K562 (cell line): ENCODE measurements around the gene TLR6.

Experiments
- EGR1 ChIP-seq: fragments of 450-650 bp; conservative IDR thresholded peaks from 2 replicates; pipeline ENCODE4 v1.6.1; 2017; ENCODE audit warnings: mild to moderate bottlenecking
- KAT2B ChIP-seq: IDR thresholded peaks from one replicate; pipeline ENCODE4 v1.6.1; 2012; ENCODE audit warnings: low read depth, mild to moderate bottlenecking, control low read depth, inconsistent platforms, low read length, moderate library complexity
- NFE2L1 ChIP-seq: fragments of 450-650 bp; IDR thresholded peaks from 2 replicates; pipeline ENCODE4 v1.6.1; 2016; ENCODE audit warnings: missing genetic modification characterization, low read depth, mild to moderate bottlenecking, missing compliant biosample characterization, moderate library complexity, borderline replicate concordance
- POLR2AphosphoS5 ChIP-seq: IDR thresholded peaks from 2 replicates; pipeline ENCODE4 v1.6.1; 2011; ENCODE audit warnings: mild to moderate bottlenecking, low read depth, low read length, moderate library complexity; ENCODE audit not compliant: control insufficient read depth, insufficient read depth
- TF ChIP-seq, protein P1 (sequence below), 3 experiments: IDR thresholded peaks in 2 of 3; conservative IDR thresholded peaks in 1 of 3; 2 replicates each; pipeline ENCODE4 v1.5.1; 2011 to 2012; ENCODE audit warnings: low read length in 3 of 3, mild to moderate bottlenecking in 3 of 3, control low read depth in 2 of 3, improper control_type of control experiment in 1 of 3, inconsistent platforms in 1 of 3, low read depth in 1 of 3, mixed read lengths in 1 of 3, moderate library complexity in 1 of 3; ENCODE audit not compliant: insufficient read depth in 2 of 3
- TF ChIP-seq, protein P2 (sequence below), 2 experiments: fragments of 450-650 bp; formaldehyde crosslinking in 1 of 2; IDR thresholded peaks; 2 replicates each; pipeline versions ENCODE4 v1.4.0 to v1.6.1; 2014 to 2020; ENCODE audit warnings: mild to moderate bottlenecking in 2 of 2, borderline replicate concordance in 1 of 2, low read depth in 1 of 2
- TF ChIP-seq, protein P3 (sequence below): fragments of 250-450 bp; sonication (Bioruptor Pico); IDR thresholded peaks from 2 replicates; pipeline ENCODE4 v1.9.0; 2021; ENCODE audit warnings: mild to moderate bottlenecking, inconsistent platforms
- TF ChIP-seq, protein P4 (sequence below): sonication (generic); formaldehyde crosslinking; IDR thresholded peaks from 2 replicates; pipeline ENCODE4 v1.9.0; 2022; ENCODE audit warnings: mild to moderate bottlenecking, missing genetic modification reagents

DNA sequence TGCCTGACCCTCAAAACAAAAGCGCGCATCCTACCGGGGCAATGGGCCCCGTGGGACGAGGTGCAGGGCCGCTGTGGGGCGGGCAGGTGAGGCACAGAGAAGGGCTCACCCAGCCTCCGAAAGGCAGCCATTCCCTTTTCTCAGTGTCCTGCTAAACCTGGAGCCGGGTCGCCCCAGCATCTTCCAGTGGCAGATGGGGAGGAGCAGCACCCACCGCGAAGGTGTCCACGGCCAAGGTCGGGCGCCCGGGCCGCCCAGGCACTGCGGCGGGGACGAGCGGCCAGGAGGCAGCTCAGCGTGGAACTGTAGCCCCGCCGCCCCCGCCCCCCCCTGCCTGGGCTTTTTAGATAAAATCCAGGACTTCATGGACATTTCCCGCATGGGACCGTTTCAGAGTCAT, 32.9 kb downstream of the TLR6 start:
- TF ChIP-seq, protein P1, sequence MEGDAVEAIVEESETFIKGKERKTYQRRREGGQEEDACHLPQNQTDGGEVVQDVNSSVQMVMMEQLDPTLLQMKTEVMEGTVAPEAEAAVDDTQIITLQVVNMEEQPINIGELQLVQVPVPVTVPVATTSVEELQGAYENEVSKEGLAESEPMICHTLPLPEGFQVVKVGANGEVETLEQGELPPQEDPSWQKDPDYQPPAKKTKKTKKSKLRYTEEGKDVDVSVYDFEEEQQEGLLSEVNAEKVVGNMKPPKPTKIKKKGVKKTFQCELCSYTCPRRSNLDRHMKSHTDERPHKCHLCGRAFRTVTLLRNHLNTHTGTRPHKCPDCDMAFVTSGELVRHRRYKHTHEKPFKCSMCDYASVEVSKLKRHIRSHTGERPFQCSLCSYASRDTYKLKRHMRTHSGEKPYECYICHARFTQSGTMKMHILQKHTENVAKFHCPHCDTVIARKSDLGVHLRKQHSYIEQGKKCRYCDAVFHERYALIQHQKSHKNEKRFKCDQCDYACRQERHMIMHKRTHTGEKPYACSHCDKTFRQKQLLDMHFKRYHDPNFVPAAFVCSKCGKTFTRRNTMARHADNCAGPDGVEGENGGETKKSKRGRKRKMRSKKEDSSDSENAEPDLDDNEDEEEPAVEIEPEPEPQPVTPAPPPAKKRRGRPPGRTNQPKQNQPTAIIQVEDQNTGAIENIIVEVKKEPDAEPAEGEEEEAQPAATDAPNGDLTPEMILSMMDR (IDR thresholded peaks at IDR 0.05 in 2 of 3, conservative IDR thresholded peaks at IDR 0.05 in 1 of 3; ENCODE audit: insufficient read depth in 2 of 3, low read depth in 1 of 3, low read length in 3 of 3), result no peak
- TF ChIP-seq NFE2L1, result no peak
- TF ChIP-seq, protein P2, sequence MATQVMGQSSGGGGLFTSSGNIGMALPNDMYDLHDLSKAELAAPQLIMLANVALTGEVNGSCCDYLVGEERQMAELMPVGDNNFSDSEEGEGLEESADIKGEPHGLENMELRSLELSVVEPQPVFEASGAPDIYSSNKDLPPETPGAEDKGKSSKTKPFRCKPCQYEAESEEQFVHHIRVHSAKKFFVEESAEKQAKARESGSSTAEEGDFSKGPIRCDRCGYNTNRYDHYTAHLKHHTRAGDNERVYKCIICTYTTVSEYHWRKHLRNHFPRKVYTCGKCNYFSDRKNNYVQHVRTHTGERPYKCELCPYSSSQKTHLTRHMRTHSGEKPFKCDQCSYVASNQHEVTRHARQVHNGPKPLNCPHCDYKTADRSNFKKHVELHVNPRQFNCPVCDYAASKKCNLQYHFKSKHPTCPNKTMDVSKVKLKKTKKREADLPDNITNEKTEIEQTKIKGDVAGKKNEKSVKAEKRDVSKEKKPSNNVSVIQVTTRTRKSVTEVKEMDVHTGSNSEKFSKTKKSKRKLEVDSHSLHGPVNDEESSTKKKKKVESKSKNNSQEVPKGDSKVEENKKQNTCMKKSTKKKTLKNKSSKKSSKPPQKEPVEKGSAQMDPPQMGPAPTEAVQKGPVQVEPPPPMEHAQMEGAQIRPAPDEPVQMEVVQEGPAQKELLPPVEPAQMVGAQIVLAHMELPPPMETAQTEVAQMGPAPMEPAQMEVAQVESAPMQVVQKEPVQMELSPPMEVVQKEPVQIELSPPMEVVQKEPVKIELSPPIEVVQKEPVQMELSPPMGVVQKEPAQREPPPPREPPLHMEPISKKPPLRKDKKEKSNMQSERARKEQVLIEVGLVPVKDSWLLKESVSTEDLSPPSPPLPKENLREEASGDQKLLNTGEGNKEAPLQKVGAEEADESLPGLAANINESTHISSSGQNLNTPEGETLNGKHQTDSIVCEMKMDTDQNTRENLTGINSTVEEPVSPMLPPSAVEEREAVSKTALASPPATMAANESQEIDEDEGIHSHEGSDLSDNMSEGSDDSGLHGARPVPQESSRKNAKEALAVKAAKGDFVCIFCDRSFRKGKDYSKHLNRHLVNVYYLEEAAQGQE (IDR thresholded peaks at IDR 0.05; ENCODE audit: borderline replicate concordance), result no peak
- TF ChIP-seq, protein P2 (CRISPR knock-in tag; IDR thresholded peaks at IDR 0.05; ENCODE audit: low read depth), result no peak
- TF ChIP-seq KAT2B, result no peak
- TF ChIP-seq POLR2AphosphoS5, result no peak
- TF ChIP-seq, protein P3, sequence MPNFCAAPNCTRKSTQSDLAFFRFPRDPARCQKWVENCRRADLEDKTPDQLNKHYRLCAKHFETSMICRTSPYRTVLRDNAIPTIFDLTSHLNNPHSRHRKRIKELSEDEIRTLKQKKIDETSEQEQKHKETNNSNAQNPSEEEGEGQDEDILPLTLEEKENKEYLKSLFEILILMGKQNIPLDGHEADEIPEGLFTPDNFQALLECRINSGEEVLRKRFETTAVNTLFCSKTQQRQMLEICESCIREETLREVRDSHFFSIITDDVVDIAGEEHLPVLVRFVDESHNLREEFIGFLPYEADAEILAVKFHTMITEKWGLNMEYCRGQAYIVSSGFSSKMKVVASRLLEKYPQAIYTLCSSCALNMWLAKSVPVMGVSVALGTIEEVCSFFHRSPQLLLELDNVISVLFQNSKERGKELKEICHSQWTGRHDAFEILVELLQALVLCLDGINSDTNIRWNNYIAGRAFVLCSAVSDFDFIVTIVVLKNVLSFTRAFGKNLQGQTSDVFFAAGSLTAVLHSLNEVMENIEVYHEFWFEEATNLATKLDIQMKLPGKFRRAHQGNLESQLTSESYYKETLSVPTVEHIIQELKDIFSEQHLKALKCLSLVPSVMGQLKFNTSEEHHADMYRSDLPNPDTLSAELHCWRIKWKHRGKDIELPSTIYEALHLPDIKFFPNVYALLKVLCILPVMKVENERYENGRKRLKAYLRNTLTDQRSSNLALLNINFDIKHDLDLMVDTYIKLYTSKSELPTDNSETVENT (CRISPR knock-in tag), result no peak
- TF ChIP-seq EGR1, result no peak
- TF ChIP-seq, protein P4, sequence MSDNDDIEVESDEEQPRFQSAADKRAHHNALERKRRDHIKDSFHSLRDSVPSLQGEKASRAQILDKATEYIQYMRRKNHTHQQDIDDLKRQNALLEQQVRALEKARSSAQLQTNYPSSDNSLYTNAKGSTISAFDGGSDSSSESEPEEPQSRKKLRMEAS (CRISPR knock-in tag), result no peak
